ENCODE data around the gene BRAT1. TPM values are rescaled to one million over a fixed set of nuclear protein-coding genes. Genes with fewer than 3 reads are reported as not detected.

Gene BRAT1
- polyA plus RNA-seq, 1 donor: 20.3 TPM

DNA sequence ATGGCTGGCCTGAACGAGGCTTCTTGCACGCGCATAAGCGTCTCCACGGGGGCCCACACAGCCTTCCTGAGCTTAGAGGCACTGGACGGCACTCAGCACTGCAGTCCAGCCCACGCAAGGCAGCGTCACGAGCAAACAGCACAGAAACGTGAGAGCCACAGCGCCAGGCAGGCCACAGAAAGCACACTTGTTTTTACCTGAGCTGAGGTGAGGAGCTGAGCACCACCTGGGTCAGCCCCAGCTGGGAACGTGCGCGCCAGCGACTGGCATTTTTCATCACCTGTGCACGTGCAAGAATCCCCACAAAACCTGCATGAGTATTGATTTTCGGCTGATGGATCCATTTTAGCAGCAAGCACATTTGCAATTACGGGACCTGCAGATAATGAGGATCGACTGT is 30.1 kb upstream of the BRAT1 start:
- no peak for DNase-seq (ENCODE audit: low read depth)

DNA sequence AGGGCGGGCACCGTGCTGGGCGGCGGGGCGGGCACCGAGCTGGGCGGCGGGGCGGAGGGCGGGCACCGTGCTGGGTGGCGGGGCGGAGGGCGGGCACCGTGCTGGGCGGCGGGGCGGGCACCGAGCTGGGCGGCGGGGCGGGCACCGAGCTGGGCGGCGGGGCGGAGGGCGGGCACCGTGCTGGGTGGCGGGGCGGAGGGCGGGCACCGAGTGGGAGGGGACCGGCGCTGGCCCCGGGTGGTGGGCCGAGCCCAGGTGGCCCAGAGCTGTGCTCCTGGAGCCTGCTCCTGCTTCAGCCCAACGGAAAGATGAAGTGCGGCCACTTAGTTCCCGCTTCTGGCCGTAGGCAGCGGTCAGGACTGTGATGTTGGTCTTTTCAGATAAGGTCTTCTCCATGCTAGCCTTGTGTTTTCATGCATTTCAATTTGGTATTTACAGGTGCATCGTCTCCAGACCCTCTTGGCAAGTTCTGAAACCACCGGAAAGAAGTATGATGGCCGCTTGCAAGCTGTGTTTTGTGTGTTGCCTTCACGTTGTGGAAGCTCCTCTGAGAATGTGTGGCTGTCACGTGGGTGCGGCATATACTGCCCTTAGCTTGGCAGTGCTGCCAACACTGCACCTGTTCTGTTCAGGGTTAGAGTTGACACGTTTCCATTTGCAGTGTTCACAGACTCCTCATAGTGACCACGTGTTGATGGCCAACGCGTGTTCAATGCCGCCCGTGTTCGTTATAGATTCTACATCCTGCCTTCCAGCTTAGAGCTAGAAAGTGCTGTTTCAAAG is 28.7 kb upstream of the BRAT1 start:
- DNase-seq (ENCODE audit: low read depth): no peak

DNA sequence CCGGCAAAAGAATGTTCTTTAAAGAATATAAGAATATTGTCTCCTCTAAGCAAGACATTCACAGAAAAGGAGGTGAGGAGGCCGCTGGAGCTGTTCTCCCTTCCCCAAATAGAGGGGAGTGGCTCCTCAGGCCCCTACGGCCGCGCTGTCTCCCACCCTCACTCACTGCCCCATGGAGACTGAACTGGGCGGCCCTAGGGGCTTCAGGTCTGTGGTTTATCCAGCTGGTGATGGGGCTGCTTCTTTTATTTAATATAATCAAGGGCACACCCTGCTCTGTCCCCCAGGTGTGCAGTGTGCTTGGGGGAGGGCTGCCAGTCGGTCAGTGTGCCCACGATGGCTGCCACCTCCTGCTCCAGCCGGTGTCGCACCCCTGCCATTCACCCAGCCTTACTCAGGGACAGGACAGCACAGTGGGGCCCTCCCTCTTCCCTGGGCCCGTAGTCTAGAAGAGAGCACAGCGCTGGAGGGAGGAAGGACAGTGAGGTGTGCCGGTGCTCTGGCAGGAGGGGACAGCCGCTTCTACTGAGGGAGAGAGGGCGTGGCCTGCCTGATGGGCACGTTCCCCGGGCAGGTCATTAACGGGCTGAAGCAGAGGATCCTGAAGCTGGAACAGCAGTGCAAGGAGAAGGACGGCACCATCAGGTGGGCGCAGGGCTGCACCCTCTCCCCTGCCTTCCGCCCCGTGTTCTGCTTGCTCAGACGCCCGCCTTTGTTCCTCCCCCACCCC is 26.8 kb upstream of the BRAT1 start:
- DNase-seq (ENCODE audit: low read depth): no peak

DNA sequence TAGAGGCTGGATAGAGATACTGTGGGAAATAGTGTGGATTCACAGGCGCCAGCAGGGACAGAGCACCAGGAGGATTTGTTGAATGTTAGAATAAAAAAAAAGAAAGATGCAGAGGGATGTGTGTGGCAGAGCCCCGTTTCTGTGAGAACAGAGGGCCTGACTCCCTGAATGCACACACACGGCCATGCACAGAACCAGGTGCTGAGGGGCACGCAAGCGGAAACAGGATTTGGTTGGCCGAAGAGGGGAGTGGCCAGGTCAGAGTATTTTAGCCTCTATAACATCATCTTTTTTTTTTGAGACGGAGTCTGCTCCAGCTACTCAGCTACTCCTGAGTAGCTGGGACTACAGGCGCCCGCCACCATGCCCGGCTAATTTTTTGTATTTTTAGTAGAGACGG is 25.3 kb upstream of the BRAT1 start:
- DNase-seq (ENCODE audit: low read depth): no peak

DNA sequence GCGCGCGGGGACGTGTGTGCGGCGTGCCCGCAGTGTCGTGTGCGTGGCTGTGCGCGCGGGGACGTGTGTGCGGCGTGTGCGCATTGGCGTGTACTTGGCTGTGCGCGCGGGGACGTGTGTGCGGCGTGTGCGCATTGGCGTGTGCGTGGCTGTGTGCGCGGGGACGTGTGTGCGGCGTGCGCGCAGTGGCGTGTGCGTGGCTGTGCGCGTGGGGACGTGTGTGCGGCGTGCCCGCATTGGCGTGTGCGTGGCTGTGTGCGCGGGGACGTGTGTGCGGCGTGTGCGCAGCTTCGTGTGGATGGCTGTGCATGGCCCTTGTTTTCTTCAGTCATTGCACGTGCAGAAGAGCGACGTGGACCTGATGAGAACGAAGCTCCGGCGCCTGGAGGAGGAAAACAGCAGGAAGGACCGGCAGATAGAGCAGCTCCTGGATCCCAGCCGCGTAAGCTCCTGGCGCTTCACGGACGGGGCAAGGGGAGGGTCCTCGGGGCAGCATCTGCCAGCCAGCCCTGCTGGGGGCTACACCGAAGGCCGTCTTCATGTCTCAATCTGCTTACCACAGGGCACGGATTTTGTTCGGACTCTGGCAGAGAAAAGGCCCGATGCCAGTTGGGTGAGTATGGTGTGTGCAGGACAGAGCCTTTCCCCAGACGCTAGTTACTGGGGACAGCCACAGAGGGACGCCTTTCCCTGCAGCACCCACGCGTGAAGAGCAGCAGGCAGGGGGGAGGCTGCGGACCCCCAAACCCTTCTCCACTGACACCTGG is 22.8 kb upstream of the BRAT1 start:
- no peak for DNase-seq (ENCODE audit: low read depth)

DNA sequence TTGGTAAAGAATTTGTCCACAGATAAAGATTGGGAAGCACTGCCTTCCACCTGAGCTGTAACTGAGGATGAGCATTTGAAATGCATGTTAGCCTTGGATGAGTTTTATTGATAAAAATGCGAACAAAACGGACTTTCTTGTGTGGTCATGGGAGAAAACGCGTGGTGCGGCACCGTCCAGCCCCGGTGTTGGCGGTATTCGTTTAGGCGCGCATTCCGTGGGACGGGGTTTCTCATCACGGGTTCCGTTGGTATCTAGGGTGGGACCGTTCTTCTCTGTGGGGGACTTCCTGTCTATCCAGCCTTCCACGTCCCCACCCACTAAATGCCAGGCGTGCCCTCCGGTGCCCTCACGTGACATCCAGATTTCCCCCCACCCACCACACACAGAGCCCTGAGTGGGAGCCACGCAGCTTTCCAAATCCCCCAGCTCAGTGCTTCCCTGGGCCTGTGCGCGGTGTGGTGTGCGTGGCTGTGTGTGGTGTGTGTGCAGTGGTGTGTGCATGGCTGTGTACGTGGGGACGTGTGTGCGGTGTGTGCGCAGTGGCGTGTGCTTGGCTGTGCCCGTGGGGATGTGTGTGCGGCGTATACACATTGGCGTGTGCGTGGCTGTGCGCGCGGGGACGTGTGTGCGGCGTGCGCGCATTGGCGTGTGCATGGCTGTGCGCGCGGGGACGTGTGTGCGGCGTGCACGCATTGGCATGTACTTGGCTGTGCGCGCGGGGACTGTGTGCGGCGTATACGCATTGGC is 21.6 kb upstream of the BRAT1 start:
- no peak for DNase-seq (ENCODE audit: low read depth)

DNA sequence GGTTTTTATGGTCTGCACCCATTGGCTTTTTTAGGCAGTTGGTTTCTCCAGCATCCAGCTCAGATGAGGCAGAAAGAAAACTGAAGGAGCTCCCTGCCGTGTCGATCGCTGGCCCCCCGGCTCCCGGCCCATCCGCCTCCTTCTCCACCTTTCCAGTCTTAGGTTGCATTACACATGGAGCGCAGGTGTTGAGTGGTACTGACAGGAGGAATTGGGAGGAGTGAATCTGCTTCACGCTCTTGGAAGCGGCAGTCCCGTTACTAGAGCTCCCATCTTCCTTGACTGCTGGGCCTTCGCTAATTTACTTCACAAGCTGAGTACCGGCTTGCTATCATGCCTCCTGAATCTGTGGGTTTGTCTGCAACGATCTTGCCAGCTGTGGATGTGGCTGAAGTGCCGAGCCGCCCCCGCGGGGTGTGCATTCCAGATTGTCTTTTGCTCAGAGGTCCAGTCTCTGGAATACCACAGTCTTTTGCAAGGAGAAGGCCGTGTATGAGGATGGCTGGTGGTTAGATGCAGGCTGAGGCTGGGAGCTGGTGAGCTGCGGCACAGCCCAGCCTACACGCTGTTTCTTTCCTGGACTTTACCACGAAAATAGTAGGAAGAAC is 20.5 kb upstream of the BRAT1 start:
- DNase-seq (ENCODE audit: low read depth): no peak

DNA sequence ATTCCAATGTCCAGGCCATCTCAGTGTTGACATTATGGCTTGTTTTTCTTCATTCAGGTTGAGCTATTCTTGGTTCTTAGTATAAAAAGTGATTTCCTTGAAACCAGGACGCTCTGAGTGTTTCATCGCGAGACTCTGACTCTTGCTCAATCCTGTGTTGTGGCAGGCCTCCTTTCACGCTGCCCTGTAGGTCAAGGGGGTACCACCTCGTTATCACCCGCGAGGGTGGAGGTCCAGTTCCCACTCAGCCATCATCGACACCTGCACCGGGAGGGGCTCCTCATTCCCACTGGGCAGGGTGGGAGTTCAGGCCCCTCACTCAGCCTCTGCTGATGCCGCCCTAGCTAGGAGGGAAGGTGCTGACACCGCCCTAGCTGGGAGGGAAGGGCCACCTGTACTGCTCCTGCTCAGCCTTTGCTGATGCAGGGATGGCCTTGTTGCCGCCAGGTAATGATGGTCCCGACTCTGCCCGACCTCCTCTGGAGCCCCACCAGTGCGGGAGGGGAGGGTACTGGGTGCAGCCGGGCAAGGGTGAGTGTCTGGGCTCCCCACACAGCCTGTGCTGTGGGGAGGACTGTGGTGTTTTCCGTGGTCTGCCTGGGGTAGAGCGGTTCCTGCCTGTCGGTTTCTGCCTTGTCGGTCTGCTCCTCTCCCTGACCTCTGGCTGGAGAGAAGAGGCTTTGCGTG is 19.9 kb upstream of the BRAT1 start:
- no peak for DNase-seq (ENCODE audit: low read depth)

DNA sequence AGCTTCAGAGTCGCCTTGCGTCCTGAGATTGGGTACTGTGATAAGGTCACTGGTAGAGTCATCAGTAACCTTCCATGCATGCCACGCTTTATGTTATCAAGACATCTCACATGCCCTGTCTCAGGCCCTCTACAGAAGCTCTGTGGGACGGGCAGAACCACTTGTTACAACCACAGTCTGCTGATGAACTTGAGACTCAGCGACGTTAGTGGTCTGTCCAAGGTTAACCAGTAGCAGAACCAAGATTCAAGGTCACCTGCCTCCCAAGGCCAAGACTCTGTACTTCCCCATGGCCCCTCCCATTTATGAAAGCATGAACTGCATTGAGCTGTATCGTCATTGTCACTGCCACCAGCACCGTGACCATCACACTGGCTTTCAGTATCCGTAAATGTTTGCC is 18.4 kb upstream of the BRAT1 start:
- DNase-seq (ENCODE audit: low read depth): no peak

DNA sequence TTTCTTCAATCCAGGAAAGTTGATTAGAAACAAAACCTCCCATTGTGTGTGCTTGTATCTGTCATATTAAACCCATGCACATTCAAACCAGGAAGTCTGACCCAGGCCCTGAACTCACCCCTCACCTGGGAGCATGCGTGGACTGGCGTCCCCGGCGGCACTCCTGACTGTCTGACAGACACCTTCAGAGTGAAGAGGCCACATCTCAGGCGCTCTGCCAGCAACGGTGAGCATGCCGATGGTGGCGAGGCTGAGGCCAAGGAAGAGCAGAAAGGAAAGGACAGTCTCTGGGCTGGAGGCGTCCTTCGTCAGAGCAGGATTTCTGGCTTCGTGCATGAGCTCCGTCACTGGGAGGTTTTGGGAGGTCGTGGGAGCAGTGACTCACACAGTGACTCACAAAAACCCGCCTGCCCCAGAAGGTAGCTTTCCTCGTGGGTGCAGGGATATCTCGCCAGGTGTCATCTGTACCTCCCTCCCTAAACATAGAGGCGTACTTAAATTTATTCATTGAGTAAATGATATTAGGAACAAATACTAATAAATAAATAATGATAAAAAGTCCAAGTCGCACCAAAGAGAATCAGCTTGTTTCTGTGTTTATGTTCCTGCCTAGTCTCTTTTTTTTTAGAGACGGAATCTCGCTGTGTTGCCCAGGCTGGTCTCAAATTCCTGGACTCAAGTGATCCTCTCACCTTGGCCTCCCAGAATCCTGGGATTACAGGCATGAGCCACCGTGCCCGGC is 16.9 kb upstream of the BRAT1 start:
- DNase-seq (ENCODE audit: low read depth): no peak

DNA sequence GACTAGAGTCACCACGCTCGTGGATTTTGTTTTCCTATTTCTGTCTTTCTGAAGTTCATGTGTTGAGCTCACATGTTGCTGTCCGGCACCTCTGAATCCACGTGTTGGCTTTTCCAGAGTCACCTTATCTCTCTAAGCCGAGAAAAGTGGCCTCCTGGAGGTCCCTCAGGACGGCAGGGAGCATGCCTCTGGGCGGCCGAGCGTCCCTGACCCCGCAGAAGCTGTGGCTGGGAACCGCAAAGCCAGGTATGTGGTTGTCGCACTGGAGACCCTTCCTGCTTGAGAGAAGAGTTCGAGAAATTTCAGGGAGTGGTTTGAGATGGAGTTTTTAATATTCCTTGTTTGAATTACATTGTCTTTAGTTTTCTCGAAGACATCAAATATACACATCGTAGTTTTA is 16.1 kb upstream of the BRAT1 start:
- DNase-seq (ENCODE audit: low read depth): no peak

DNA sequence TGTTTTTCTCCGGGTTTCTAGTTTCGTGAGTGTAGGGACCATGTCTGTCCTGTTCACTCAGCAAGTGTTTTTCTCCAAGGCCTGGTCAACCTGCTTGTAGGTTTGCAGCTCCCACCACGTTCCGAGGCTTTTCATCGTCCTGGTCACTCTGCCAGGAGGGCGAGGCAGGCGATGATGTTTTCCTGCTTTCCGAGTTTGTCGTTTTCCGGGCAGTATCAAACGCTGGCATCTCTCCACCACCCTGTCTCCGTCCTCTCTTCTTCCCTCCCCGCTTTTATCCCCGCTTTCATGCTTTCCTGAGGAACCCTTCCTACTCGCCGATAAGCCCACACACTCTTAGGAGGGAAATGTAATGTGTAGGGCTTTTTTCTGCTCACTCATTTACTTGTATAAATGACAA is 14.7 kb upstream of the BRAT1 start:
- no peak for DNase-seq (ENCODE audit: low read depth)

DNA sequence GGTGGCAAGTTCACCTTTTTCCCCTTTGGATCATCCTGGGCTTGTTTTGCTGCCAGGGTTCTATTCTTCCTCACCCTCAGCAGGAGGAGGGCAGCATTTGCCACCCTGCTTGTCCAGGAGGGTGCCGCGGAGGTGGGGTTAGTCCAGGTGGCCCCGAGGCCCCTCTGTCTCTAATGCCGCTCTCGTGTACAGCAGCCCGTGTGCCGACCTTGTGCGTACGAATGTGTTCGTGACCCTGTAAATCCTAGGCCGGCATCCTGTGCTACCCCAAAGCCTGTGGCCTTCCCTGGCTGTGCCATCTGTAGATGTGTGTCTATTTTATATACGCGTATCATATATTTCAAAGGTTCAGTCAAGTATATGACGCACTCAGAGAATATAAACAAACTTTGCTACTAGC is 14.1 kb upstream of the BRAT1 start:
- DNase-seq (ENCODE audit: low read depth): no peak

DNA sequence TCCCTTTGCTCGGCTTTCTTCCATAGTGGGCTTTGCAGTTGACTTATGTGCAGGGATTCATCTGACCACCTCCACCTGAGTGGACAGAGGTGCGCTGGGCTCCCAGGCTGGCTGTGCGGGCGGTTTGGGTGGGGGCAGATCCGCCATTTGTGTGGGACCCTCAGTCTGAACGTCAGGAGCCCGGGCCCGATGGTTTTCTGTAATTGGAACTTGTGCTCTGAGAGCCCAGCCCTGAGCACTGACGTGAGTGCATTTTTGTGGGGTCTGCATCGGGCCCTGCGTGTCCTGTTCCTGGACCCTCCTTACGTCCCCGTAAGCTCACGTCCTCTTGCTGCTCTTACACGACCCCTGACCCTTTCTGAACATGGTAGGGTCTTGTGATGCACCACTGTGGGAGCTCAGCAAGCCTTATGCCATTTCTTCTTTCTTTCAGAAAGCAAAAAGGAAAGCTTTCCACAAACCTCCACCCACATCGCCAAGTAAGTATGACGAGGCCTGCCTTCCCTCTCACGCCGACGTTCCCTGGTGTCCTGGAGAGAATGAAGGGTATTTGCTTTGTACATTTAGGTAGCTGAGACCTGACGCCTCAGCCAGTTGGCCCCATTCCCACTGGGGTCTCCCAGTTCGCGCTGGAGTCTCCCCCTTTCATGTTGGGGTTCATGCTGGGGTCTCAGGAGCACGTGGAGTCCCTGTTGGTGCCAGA is 13.3 kb upstream of the BRAT1 start:
- DNase-seq (ENCODE audit: low read depth): no peak

DNA sequence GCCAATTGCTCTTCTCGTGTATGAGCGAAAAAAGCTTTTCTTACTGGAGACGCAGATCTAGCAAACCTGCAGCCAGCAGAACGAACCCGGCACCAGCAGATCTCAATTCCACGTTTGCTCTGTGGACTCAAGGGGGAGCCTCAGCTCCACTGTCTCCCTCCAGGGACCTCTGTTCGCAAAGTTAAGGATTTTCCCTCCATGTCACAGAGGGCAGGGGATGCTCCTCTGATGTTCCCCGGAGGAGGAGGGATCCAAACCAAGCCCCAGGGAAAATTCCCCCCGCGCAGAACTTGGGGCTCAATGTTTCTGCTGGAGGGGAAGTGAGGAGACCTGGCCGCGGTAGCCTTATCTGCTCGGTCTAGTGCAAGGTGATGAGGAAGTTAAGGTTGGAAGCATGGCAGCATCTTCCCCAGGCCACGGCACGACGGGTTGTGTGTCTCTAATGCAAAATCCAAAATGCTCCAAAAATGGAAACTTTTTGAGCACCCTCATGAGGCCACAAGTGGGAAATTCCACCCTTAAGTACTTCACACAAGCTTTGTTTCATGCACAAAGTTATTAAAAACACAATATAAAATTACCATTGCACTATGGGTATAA is 12.5 kb upstream of the BRAT1 start:
- no peak for DNase-seq (ENCODE audit: low read depth)

DNA sequence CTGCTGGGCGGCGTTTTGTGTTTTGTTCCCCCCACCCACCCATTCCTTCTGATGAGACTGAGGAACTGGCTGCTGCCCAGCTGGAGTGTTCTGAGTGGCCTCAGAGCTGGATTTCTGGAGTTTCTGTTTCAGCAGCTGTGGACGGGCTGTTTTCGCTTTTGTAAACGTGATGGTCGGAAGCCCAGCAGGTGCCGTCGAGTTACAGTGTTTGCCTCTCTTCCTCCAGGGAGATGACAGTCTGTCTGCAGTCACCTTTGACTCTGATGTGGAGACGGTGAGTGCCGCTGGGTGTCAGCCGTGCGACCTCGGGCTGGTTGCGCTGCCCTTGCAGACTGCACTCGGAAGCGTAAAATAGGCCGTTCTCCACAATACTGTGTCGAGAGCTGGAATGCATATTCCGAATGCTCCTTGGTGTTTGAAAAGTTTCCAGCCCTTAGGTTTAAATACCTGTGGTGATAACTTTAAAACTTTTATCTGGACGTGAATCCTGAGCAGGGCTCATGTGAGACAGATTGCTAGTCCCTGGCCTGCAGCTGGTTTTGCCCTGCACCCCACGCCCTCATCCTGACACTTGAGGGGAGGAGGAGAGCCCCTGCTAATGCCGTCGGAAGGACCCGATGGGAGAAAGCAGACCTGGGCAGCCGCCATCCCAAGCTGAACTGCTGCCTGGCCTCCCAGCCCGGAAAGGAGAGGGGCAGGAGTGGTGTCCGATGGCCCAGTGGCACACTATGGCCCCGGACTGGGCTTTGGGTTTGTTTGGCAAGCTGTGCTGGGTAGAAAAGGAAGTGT is 11.8 kb upstream of the BRAT1 start:
- DNase-seq (ENCODE audit: low read depth): peak; percentile 43

DNA sequence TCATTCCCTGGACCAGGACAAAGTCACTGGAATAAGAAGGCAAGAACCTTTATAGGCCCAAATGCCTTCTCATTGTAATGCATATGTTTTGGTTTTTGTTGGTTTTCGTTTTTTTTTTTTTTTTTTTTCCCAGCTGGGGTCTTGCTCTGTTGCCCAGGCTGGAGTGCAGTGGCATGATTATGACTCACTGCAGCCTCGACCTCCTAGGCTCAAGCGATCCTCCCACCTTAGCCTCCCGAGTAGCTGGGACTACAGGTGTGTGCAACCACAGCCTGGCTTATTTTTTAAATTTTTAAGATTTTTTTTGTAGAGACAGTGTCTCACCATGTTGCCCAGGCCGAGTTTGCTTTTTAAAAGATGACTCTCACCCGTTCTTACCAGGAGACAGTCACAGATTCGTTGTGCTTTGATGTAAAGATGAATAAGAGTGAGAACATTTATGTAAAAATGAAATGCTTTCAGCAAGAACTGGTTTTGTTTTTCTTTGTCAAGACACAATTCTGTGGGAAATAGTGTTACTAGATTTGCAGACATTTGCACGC is 11.1 kb upstream of the BRAT1 start:
- no peak for DNase-seq (ENCODE audit: low read depth)

DNA sequence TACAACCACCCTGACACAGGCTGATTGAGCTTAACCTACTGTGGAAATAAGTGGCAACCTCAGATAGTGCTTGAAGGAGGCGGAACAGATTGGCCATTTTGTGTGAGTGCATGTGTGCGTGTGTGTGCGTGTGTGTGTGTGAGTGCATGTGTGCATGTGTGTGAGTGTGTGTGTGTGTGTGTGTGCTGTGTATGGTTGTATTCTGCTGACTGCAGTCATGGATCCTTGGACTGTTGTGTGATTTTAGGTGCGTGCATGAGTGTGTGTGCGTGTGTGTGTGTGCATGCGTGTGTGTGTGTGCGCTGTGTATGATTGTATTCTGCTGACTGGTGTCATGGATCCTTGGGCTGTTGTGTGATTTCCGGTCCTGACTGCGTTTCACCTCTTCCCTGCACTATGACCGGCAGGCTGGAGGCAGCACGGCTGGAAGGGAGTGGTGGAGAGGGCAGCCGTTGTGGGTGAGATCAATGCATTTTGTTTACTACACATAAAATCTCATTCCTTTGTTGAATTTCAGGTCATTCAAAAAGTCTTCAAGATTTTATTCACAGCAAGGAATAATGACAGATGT is 9.7 kb upstream of the BRAT1 start:
- DNase-seq (ENCODE audit: low read depth): no peak

Measured in forelimb muscle (tissue), 1 donor.